GM18526 (cell line): Measurements from ENCODE around the gene EXOSC9.

Experiments used
- POLR2A ChIP-seq: IDR thresholded peaks from 3 replicates; pipeline ENCODE4 v1.6.1; 2011; ENCODE audit not compliant: insufficient read length; ENCODE audit errors: extremely low read depth

The EXOSC9 gene

DNA sequence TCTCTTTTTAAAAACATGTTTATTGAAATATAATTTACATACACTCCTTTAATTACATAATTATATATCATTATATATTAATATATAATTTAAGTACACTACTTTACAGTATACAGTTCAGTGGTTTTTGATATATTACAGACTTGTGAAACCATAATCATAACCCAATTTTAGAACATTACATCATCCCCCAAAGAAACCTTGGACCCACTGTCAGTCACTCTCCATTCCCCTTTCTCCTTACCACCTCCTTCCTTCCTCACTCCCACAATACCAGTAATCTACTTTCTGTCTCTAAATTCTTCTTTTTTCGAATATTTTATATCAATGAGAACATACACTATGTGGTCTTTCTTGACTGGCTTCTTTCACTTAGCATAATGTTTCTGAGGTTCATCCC is 17.9 kb upstream of the EXOSC9 start:
- TF ChIP-seq POLR2A, result no peak

GRCh38 chr4:121784401-121784800 is 16.7 kb upstream of the EXOSC9 start:
- TF ChIP-seq POLR2A, result no peak

GRCh38 chr4:121784975-121785374 is 16.1 kb upstream of the EXOSC9 start:
- no peak for TF ChIP-seq POLR2A

DNA sequence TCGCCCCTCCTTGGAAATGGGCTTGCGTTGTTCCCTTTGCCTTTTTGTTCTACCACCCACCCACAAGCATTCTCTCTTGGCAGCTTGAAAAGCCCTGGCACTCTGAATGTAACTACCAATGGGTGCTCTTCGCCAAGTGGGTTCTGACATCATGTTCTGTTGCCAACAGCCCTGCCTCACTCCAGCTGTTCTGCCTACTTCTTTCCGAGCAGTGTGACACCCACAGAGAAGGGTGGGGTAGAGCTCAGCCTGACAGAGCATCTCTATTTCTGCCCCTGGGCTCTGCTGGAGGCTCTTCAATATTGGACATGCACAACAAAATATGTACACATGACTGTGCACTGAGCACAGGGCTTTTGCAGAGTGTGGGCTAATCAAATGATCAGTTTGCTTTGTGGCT is 15.6 kb upstream of the EXOSC9 start:
- TF ChIP-seq POLR2A, result no peak

DNA sequence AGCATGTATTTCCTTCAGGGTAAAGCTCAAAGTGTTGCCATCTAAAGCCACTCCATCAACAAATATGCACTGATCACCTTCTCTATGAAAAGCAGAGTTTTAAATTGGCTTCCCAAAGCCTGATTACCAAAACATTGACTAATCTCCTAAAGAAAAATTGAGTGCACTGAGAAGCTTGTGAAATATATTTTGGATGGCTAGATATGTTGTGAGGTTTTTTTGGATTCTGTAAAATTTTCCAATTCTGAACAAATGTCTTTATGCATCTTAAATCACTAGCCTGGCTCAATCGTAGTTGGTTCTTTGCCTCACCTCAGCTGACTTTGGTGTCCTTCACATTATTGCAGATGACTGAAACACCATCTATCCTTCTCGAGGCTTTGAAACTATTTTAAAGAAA is 14.9 kb upstream of the EXOSC9 start:
- no peak for TF ChIP-seq POLR2A

DNA sequence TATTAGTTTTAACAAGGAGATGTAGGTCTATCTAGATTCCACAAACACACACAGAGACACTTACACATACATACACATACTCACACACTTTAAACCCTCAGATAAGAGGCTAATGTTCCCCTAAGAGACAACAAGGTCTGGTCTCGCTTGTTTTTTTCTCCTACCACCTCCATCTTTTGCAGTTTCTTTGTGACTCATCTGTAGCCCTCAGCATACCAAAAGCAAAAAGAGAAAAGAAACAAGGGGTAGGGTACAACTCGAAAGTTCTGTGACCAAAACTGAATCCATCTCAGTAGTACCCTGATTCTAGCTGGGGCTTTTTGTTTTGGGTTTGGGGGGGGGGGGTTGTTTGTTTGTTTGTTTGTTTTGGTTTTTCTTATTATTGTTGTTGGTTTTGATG is 12.2 kb upstream of the EXOSC9 start:
- TF ChIP-seq POLR2A, result no peak

DNA sequence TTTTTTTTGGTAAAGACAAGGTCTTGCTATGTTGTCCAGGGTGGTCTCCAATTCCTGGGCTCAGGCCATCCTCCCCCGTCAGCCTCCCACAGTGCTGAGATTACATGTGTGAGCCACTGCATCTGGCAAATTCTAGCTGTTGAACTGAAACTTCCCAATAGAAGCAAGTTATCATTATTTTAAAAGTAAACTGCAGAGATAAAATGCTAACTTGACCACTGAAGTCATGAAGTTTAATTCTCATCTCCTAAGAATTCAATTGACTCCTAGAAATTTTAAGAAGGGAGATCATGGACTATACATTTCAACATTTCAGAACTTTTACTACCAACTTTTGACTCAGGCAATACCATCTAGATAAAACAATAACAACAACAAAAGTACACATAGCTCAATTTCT is 11.7 kb upstream of the EXOSC9 start:
- TF ChIP-seq POLR2A, result no peak

- no peak for TF ChIP-seq POLR2A
Measured at GRCh38 chr4:121789960-121790829, 10.9 kb upstream of the EXOSC9 start.

DNA sequence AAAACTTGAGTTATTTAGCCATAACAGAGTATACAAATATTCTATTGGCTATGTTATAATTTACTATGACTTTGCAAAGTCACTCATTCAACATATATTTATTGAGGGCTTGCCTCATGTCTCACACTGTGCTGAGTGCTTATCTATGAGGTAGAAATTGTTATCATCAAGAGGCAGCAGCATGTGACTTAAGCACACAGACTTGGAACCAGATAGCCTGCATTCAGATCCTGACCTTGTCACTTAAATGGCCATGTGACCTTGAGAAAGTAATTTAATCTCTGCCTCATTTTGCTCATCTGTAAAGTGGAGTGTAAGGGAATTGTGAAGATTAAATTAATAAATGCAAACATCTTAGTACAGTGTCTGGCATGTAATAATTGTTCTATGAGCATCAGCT is 10.1 kb upstream of the EXOSC9 start:
- no peak for TF ChIP-seq POLR2A

DNA sequence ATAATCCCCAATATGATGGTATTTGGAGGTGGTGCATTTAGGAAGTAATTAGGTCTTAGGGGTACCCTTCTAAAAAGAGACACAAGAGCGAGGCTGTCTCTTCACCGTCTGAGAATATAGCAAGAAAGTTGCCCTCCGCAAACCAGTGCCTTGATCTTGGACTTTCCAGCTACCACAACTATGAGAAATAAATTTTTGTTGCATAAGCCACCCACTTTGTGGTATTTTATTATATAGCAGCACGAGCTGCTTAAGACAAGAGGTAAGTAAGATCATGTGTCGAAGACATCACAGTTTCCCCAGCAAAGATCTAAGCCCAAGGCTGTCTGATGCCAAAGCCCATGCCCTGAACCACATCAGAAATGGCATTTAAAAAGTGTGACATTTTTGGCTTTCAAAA is 9.6 kb upstream of the EXOSC9 start:
- TF ChIP-seq POLR2A, result no peak

- no peak for TF ChIP-seq POLR2A
Measured at GRCh38 chr4:121792966-121793365, 8.2 kb upstream of the EXOSC9 start.

DNA sequence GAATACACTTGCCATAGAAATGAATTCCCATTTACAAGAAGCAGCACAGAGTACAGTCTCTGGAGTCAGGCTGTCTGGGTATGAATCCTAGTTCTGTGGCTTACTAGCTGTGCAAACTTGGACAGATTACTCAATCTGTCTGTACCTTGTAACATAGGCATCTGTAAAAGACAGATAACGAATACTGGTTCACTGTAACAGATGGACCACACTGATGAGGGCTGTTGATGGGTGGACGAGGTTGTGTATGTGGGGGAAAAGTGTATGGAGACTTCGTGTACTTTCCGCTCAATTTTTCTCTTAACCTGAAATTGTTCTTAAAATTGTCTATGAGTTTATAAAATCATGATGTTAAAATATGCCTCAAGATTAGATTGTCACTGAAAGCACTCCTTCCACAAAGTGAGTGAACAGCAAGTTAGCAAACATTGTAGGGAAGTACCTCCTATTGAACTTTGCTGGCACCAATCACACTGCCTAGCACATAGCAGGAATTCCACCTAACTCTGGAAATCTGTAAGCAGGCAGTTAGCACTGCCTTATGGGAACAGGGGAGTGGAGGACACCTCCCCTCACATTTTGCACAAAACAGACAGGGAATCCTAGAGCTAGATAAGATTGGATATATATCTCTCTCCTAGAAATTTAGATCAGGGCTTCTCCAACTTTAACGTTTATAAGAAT is 6.5 kb upstream of the EXOSC9 start:
- no peak for TF ChIP-seq POLR2A

- no peak for TF ChIP-seq POLR2A
Measured at GRCh38 chr4:121796283-121796682, 4.8 kb upstream of the EXOSC9 start.

- TF ChIP-seq POLR2A, result no peak
Measured at GRCh38 chr4:121799208-121799823, 1.8 kb upstream of the EXOSC9 start.

GRCh38 chr4:121799867-121800501 is 1.1 kb upstream of the EXOSC9 start:
- TF ChIP-seq POLR2A, result no peak

DNA sequence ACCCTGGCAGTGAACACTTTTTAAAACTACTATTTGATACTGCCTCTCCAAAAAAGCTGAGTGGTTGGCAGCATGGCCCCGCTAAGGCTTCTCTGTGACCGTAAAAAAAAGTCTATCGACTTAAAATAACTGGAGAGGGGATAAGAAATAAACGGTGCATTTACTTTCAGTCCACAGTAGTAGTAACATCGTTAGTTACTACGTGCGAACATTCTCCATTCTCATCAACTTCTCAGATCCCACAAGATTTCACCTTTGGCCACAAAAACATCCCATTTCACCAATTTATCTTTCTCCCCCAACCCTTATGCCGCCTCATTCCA is 524 bp upstream of the EXOSC9 start:
- TF ChIP-seq POLR2A, result no peak
